Kidney (tissue), 14 donors: ENCODE results near the gene CDYL2. TPM values are rescaled to one million over a fixed set of nuclear protein-coding genes. Genes with fewer than 3 reads are reported as not detected.

Source experiments
- DNase-seq, 5 donors: peaks; one replicate each; pipeline ENCODE4 v3.0.0-alpha.2; 2013 to 2020
- FAIRE-seq: peaks from 2 replicates; lab custom pipeline; 2012; peaks lifted over from hg19 to GRCh38; lab: Jason Lieb, UNC
- H3K27ac ChIP-seq, 2 donors: one replicate each; pipeline ENCODE4 v1.7.0; 2013; ENCODE audit warnings: low read depth in 2 of 2, low read length in 2 of 2, inconsistent platforms in 1 of 2
- H3K27me3 ChIP-seq: one replicate; pipeline ENCODE4 v1.7.1; 2013; ENCODE audit warnings: low read length, inconsistent platforms; ENCODE audit not compliant: control insufficient read depth, insufficient read depth
- H3K36me3 ChIP-seq, 3 donors: one replicate each; pipeline versions ENCODE4 v1.7.0 to v1.7.1; 2013; ENCODE audit warnings: low read length in 3 of 3, control low read depth in 1 of 3, inconsistent platforms in 1 of 3; ENCODE audit not compliant: insufficient read depth in 3 of 3, control insufficient read depth in 2 of 3
- H3K4me1 ChIP-seq, 3 donors: one replicate each; pipeline versions ENCODE4 v1.7.0 to v1.7.1; 2013; ENCODE audit warnings: low read length in 3 of 3, inconsistent platforms in 1 of 3, low read depth in 1 of 3; ENCODE audit not compliant: control insufficient read depth in 2 of 3, insufficient read depth in 2 of 3
- H3K4me3 ChIP-seq, 3 donors: one replicate each; pipeline versions ENCODE4 v1.7.0 to v1.8.1; 2013; ENCODE audit warnings: low read length in 3 of 3, control low read depth in 1 of 3, inconsistent platforms in 1 of 3
- H3K9ac ChIP-seq, 3 donors: one replicate each; pipeline versions ENCODE4 v1.7.0 to v1.7.1; 2013; ENCODE audit warnings: low read length in 3 of 3, control low read depth in 1 of 3, inconsistent platforms in 1 of 3
- H3K9me3 ChIP-seq, 3 donors: one replicate each; pipeline versions ENCODE4 v1.7.0 to v1.7.1; 2013; ENCODE audit warnings: low read length in 3 of 3, control low read depth in 1 of 3, inconsistent platforms in 1 of 3; ENCODE audit not compliant: control insufficient read depth in 2 of 3, insufficient read depth in 1 of 3
- intact Hi-C: fragments of 100-400 bp; cut with DNase I; formaldehyde crosslinking; loops from one replicate; pipeline ENCODE4 v1.11.1; 2022
- polyA plus RNA-seq: library from polyadenylated mRNA; stranded (reverse); fragments of 350-450 nt; fragmentation: Illumina TruSeq; extraction: RNeasy Lipid Tissue Mini Kit (QIAGEN cat#74804); gene quantifications from one replicate; pipeline ENCODE4 v1.2.3, GENCODE V29; 2014; ENCODE audit warnings: low read depth, low replicate concordance; ENCODE audit not compliant: insufficient read depth
- total RNA-seq: library from RNA; stranded (reverse); fragmentation: NEBNext Ultra II Directional; extraction: Animal tissue kit (Norgen Biotek cat#: 25700); gene quantifications from one replicate; pipeline ENCODE4 v1.2.1, GENCODE V29; 2021
- TF ChIP-seq, protein P1 (sequence below): IDR thresholded peaks from 3 replicates; pipeline ENCODE4 v1.5.1; 2012; ENCODE audit warnings: mild to moderate bottlenecking, moderate library complexity, borderline replicate concordance; ENCODE audit not compliant: insufficient read depth; ENCODE audit errors: extremely low read depth
- donor health status: control.
- donor health status: control.
- donor health status: control.
- donor health status: control.
- donor health status: control.
- donor health status: DM: yes; HTN: yes; CAD: no.
- donor health status: Normal renal cell carcinoma (clear cell type).

CDYL2 gene
- total and polyA plus RNA-seq, 2 donors from 2014 or later = 2.6 to 27.3 TPM

DNA sequence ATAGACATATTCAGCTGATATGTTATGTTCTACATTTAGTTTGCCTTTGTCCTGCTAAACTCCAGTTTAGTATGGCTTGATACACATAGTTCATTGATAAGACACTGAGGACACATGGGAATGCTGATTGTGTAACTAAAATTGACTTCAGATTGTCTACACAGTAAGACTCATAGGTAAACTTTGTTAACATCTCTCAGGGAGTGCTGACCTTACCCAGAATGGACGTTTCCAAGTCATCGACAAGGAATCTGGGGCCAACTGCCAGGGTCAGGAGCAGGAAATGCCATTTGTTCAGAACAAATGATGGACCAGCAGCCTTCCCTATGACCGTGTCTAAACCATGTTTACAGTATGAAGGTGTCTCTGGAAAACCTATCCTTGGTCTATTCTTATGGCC is 204.9 kb downstream of the CDYL2 start:
- Histone ChIP-seq H3K4me1 (no peaks in the 10 kb centered on the region), H3K4me3 (no peak overlapping the region), H3K27ac (no peak overlapping the region), H3K36me3 (peaks cover 0 to 2% (median 0%) of the 10 kb centered on the region in 3 donors), H3K9ac (no peak overlapping the region), H3K9me3 (no peaks in the 10 kb centered on the region), H3K27me3 (no peaks in the 10 kb centered on the region)
- TF ChIP-seq, protein P1, sequence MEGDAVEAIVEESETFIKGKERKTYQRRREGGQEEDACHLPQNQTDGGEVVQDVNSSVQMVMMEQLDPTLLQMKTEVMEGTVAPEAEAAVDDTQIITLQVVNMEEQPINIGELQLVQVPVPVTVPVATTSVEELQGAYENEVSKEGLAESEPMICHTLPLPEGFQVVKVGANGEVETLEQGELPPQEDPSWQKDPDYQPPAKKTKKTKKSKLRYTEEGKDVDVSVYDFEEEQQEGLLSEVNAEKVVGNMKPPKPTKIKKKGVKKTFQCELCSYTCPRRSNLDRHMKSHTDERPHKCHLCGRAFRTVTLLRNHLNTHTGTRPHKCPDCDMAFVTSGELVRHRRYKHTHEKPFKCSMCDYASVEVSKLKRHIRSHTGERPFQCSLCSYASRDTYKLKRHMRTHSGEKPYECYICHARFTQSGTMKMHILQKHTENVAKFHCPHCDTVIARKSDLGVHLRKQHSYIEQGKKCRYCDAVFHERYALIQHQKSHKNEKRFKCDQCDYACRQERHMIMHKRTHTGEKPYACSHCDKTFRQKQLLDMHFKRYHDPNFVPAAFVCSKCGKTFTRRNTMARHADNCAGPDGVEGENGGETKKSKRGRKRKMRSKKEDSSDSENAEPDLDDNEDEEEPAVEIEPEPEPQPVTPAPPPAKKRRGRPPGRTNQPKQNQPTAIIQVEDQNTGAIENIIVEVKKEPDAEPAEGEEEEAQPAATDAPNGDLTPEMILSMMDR = no peak
- DNase-seq (no peak), FAIRE-seq (no peak)
- intact Hi-C loops = no loop called here

DNA sequence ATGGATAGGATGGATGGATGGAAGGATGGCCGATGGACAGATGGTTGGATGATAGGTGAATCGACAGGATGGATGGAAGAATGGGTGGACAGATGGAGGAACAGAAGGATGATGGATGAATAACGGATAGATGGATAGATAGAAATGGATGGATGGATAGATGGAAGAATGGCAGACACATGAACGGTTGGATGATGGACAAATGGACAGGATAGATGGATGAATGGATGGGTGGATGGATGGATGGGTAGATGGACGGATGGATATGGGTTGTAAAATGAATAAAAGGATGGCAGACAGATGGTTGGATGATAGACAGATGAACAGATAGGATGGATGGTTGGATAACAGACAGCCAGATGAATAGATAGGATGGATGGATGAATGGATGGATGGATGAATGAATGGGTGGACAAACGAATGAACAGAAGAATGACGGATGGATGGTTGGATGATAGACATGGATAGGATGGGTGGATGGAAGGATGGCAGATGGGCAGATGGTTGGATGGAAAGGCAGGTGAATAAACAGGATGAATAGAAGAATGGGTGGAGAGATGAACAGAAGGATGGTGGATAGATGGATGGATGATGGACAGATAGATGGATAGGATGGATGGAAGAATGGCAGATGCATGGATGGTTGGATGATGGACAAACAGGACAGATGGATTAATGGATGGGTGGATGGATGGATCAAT is 207.7 kb downstream of the CDYL2 start:
- Histone ChIP-seq H3K27ac (no peak overlapping the region), H3K9ac (no peak overlapping the region), H3K27me3 (no peaks in the 10 kb centered on the region), H3K9me3 (no peaks in the 10 kb centered on the region), H3K4me1 (no peaks in the 10 kb centered on the region), H3K4me3 (no peak overlapping the region), H3K36me3 (no peaks in the 10 kb centered on the region)
- TF ChIP-seq, protein P1 = no peak
- intact Hi-C loops = no loop called here
- FAIRE-seq (no peak), DNase-seq (no peak)

DNA sequence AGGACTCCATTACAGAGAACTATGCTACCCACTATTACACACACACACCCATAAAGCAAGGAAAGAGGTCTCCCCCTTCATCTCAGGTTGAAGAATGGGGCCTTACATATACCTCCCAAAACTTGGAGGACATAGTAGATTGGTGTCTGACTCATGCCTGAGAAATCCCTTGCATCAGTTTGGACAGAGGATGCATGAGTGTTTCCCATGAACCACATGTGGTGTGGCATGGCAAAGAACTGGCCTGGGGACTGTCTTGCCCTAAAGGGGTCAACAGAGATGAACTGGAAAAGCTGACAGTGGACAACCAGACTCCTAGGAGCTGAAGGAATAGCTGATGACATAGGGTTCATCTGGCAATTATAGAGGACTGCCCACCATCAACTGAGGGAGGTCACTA is 209.6 kb downstream of the CDYL2 start:
- no peak overlapping the region for H3K4me3 ChIP-seq
- H3K36me3 ChIP-seq = no peaks in the 10 kb centered on the region

More for the DNA sequence above, 209.6 kb downstream of the CDYL2 start:
- TF ChIP-seq, protein P1 = no peak
- no peak overlapping the region for H3K9ac ChIP-seq
- H3K27ac ChIP-seq = no peak overlapping the region
- H3K9me3 ChIP-seq = no peaks in the 10 kb centered on the region
- H3K4me1 ChIP-seq = no peaks in the 10 kb centered on the region
- intact Hi-C loops = no loop called here
- FAIRE-seq (no peak), DNase-seq (no peak)
- H3K27me3 ChIP-seq = no peaks in the 10 kb centered on the region
